Globus pallidus (tissue), 1 donor: ENCODE results near the gene TCF7L1.

Source experiments
- DNase-seq: peaks from one replicate; pipeline ENCODE4 v3.0.0-alpha.2; 2015; ENCODE audit warnings: low spot score

The TCF7L1 gene

DNA sequence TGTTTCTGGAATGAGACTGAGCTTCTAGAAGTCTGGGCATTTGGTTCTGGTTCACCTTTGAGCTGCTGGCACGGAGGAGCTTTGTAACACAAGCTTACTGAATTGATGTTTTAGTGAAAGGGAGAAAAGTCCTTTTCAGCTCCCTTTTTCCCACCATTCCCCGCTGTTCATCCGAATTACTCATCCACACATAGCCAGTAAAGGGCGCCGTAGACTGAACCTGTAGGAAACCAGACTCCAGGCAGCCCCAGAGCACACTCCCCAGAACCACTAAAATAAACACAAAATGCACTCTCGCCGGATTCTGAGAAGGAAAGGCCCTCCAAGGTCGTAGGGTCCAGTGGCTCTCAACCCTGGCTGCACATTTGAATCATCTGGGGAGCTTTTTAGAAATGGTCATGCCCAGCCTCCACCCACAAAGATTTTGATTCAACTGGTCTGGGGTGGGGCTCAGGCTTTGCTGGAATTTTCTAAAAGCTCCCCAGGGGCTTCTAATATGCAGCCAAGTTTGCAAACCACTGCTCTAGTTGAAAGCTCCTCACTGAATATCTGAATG lies 29.6 kb downstream of the TCF7L1 start:
- no peak for DNase-seq

DNA sequence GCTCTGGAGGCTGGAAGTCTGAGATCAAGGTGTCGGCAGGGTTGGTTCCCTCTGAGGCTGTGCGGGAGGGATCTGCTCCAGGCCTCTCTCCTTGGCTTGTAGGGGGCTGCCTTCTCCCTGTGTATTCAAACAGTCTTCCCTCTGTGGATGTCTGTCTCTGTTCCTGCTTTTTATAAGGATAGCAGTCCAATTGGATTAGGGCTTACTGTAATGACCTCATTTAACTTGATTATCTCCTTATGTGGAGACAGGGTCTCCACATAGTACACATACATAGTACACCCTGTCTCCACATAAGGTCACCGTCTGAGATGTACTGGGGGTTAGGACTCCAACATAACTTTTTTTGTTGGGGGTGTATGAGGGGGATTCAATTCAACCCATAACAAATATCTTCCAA lies 30.5 kb downstream of the TCF7L1 start:
- DNase-seq, result no peak

DNA sequence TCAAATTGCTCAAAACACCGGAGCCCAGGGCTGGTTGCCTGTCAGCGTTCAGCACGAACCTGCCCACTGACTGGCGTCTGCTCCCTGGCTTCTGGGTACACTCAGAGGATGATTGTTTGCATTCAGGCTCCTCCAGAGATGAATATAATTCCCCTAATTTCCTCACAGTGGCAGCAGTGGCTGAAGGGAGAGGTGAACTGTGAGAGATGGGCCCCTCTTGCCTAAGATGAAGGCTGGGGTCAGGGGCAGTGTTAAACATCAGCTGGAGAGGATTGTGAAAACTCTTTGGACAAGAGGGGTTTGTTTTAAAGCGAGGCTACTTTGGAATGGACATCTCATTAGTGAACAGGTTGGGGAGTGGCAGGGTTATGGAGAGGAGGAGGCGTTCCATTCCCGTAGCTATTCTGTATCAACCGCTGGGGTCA lies 31.0 kb downstream of the TCF7L1 start:
- no peak for DNase-seq

DNA sequence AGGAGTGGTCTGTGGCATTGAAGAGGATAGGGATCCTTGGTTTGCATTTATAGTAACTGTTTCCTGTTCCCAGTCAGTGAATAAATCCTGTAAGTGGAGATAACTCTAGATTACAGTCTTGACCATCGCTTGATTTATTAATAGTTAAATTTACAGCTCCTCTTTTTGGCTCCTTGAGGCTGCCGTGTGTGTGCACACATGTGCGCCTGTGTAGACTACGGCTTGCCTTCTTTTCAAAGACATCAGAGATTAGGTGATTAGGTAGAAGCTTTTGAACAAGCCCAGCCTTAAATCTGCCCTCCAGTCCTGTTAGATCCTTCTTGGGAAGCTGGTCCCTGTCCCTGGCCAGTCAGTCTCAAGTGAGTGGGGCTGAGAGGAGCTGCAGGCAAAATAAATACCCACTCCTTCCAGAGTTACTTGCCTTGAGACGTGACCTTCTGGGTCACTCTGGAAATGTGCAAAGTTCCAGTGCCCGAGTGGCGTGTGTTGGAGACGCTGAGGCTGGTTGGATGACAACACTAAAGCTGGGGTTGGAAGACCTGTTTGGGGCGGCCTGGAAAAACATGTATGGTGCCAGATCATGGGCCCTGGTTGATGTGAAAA lies 32.0 kb downstream of the TCF7L1 start:
- DNase-seq, result no peak

DNA sequence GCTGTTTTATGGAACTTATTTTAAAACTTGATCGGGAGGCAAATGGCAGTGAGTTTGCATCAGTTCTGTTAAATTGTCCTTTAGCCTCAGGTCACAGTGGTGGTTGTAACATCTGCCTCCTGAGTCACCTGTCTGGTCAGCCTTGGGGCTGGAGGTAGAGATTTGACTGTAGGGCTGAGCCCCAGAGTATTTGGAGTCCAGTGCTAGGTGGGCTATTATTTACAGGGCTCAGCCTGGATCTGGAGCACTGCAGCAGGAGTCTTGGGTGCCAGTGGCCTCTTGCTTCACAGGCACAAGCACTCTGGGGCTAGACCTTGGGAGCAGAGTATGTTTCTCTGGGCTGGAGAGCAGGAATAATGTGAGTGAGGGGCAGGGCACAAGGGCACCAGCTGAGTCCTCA lies 32.8 kb downstream of the TCF7L1 start:
- no peak for DNase-seq

DNA sequence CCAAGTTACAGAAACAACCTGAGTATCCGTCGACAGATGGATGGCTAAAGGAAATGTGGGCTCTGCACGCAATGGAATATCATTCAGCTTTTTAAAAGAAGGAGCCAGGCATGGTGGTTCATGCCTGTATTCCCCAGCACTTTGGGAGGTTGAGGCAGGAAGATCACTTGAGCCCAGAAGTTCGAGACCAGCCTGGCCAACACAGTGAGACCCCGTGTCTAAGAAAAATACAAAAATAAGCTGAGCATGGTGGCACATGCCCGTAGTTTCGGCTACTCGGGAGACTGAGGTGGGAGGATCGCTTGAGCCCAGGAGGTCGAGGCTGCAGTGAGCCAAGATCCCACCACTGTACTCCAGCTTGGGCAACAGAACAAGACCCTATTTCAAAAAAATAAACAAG lies 34.3 kb downstream of the TCF7L1 start:
- no peak for DNase-seq

DNA sequence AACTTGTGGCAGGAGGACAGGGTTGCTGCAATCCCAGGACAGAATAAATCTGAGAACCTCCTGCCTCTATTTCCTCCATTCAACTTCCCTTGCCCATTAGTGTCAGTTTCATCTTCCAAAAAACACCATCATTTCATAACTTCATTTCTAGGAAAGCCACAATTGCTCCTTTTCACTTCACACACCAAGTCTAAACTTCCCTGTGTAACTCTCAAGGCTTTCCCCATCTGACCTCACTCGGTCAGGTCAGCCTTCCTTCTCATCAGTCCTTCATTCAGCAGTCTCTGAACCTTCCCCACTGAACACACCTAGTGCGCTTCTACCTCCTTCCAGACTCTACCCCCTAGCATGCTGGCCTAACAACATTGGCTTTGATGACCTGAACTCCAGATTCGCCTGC lies 35.8 kb downstream of the TCF7L1 start:
- DNase-seq, result no peak

DNA sequence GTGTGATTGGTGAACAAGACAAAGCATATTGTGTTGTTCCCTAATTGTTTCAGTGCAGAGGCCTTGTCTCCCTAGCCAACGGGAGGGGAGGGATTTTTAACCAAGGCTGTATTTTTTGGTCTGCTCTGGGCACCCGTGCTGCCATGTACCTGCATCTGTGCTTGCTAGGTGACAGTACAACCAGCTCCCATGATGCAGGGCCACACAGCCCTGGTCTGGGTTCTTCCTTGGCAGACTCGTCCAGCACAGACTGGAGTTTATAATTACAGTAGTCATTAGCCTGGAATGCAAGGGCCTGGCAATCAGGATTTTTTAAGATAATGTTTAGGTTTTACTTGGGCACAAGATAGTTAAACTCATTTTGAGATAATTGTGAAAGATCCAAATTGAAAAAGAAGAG lies 36.4 kb downstream of the TCF7L1 start:
- DNase-seq, result no peak

DNA sequence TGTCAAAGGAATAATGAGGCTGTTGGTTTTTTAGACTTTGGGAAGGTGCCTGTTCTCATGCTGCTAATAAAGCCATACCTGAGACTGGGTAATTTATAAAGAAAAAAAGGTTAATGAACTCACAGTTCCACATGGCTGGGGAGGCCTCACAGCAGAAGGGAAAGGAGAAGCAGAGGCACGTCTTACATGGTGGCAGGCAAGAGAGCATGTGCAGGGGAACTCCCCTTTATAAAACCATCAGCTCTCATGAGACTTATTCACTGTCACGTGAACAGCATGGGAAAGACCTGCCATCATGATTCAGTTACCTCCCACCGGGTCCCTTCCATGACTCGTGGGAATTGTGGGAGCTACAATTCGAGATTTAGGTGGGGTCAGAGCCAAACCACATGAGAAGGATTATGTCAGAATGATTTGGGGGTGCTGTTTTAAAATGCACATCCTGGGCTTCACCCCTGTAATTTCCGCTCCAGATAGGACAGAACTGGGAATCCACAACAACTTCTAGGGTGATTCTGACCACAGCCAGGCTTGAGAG lies 37.8 kb downstream of the TCF7L1 start:
- no peak for DNase-seq

DNA sequence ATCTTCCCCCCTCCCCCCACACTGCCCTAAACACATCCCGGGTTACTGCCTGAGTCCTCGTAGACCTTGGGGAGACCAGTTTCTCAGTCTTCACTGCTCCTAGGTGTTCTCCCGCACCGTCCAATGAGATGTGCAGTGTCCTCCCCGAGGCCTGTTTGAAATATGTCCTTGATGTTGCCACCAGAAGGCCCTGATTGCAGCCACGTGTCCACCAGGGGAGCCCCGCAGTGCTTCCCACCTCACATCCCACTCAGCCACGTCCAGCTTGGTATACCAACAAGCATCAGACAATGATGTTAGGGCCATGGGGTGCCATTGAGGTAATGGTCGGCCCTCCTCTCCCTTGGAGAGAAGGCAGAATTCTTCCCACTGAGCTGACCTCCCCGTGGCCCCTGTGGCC lies 38.7 kb downstream of the TCF7L1 start:
- no peak for DNase-seq

DNA sequence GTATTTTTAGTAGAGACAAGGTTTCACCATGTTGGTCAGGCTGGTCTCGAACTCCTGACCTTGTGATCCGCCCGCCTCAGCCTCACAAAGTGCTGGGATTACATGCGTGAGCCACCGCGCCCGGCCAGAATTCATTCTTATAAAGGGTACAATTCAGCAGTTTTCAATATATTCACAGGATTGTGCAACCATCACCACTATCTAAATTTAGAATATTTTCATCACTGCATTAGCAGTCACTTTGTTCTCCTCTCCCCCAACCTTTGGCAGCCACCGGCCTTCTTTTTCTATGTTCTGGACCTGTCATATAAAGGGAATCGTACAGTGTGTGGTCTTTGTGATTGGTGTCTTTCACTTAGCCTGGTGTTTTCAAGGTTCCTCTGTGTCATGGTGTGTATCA lies 40.7 kb downstream of the TCF7L1 start:
- DNase-seq, result no peak

DNA sequence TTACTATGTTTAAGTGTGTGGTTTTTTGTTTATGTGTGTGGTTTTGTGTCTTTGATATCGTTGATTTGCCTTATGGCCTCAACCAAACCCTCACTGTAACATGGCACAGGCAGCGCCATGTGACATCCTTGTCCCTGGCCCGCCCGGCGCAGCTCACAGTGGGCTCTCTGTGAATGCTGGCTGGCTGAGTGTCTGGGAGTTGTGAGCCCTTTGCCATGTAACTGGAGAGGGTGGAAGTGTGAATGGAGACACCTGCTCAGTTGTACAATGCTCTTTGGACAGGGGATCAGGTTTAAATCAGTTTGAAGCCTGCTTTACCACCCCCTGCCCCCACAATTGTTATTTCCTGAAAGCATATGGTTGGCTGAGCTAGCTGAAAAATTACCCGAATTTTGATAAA lies 41.8 kb downstream of the TCF7L1 start:
- DNase-seq, result no peak

DNA sequence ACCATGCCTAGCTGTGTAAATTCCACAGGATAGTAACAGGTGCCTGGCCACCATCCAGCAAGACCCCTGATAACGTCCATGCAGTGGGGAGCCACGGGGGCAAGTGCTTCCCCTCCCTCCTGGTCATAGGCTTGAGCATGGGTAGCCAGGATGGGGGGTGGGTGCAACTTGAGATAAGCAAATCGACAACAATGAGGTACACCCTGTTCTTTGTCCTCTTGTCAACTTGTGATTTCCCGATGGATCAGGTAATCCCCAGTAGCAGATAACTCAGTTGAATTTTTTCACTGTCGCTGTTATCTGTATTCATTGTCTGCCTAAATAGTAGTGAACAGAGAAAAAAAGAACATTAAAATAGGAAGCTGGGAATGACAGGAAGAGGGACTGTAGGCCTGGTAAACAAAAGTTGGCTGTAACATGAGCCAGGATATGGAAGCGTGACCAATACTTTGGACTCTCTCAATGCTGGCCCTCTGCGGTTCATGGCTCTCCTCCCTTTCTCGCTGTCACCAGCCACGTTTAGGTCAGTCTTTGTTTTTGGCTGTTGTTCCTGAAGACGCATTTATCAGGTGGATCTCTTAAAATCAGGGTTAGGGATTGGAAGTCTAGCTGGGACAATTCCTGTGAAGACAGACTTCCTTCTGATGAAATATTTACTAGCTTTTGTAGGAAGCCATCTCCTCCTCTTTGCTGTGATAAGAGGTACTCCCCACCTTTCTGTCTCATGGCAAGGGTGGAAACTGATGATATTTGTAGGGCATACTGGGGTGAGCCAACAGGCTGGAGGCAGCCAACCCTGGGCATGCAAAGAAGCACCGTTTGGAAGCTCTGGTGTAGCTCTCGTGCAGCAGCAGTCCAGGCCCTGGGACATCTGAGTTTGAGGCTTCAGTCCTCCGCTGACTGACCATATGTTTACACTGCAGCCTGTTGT lies 42.4 kb downstream of the TCF7L1 start:
- DNase-seq, result no peak

DNA sequence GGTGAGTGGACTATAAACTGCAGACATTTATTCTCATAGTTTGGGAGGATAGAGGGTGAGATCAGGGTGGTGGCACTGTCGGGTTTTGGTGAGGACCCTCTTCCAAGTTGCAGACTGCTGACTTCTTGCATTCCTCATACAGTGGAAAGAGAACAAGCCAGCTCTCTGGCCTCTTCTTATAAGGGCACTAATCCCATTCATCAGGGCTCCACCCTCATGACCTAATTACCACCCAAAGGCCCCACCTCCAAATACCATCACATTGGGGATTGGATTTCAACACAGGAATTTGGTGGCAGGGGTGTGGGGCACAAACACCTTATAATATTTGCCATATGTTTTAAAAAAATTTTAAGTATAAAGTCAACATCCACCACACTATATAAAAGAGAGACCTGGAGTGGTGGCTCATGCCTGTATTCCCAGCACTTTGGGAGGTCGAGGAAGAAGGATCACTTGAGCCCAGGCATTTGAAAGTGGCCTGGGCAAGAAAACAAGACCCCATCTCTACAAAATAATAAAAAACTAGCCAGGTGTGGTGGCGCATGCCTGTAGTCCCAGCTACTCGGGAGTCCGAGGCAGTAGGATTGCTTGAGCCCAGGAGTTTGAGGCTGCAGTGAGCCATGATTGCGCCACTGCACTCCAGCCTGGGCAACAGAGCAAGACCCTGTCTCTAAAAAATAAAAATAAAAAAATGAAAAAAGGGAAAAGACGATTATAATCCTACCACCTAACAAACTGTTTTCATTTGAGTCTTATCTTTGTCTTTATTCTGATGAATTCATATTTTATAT lies 44.0 kb downstream of the TCF7L1 start:
- DNase-seq, result no peak

DNA sequence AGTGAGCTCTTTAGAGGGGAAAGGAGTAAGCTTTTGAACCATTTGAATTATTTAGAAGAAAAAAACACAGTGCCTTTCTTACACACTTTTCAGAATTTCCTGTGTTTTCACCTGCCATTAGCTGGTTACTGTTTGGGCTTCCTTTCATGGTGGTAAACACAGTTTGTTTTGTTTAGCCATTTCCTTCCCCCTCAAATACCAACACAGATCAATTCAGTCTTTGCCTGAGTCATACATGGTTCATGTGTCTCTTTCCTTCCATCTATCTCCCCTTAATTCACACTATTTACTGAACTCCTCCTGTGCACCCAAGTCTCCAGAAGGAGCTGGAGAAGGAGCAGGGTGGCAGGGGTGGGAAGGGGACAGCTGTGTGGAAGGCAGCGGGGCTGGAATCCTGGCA lies 45.0 kb downstream of the TCF7L1 start:
- DNase-seq, result no peak

DNA sequence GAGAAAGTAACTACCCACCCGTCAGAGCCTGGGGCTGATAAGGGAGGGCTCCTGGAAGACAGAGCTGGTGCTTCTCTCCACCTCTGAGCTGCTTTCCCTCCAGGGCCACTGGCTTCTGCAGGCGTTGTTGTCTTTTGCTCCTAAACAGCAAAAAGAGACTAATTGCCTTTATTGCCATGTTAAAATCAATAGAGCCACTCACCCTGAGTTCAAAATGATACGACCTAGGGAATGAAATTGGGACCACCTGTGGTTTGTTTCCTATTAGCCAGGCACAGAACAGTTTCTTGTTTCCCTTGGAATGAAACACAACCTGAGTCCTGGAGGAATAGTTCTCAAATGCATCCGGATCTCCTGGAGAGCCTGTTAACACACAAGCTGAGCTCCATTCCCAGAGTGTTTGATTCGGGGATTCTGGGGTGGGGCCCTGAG lies 45.8 kb downstream of the TCF7L1 start:
- DNase-seq, result no peak

DNA sequence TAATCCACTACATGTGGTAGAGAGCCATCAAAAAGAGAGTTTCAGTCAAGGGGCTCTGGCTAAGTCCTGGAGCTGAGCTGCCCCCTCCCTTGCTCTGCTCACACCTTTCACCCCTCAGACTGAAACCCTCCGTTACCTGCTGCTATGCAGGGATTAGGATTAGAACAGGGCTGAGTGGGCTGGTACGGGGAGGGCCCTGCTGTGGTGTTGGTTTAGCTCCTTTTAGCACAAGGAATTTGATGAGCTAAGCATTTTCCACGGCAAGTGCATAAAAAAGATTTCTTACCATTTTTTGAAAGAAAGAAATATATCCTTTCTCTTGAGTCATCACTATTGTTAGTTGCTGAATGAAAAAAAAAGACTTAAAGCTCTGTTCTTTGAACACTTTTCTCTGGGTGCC lies 46.3 kb downstream of the TCF7L1 start:
- DNase-seq, result no peak

DNA sequence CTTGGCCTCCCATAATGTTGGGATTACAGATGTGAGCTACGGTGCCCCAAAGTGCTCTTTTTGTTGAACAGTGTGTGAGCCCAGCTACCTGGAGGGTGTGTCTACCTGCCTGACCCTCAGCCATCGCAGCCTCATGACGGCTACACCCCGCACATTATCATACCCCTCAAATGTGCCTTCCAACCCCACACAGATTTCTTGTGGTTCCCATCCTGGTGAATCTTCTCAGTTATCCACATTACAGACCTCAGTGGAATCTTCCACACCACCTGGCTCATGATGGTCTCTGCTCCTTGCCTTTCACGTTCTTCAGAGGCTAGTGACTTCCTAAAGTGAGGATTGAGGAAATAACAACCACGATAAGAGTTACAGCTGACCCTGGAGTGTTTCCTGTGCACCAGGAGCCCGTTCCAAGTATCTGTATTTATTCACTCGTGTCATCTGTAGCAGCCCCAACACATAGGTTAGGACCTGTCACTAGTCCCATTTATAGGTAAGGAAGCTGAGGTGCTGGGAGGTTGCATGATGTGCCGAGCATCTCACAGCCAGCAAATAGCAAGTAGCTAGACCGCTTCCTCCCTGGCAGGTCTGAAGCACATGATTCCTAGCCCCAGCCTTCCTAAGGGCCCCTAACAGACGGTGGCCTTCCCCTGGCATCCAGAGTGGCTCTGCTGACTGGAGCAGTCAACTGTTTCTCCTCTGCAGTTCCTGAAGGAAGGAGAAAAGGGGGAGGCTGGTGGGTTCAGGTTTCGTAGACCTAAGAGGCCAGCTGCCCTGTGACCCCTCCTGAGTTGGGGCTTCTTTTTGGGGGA lies 47.3 kb downstream of the TCF7L1 start:
- no peak for DNase-seq

DNA sequence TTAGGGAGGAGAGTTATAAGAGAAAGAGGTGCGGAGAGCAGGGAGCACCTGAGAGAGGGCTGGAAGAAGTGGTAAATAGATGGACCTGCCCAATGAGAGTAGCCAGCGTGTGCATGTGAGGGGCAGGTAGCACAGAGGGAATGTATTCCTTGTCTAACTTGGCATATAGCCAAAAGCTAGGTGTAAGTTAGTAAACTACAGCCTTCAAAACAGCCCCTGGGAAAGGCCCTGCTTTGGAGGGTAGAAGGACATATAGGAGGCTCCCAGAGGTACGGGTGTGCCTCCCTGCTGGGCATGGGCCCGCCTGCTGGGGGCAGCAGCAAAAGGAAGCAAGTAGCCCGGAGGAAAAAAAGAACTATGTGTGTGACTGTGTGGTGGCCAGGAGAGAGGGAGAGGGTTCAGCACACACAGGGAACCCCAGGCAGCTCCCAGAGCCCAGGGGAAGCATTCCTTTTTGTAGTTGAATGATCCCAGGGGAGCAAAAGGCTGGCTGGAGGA lies 48.0 kb downstream of the TCF7L1 start:
- DNase-seq, result no peak

DNA sequence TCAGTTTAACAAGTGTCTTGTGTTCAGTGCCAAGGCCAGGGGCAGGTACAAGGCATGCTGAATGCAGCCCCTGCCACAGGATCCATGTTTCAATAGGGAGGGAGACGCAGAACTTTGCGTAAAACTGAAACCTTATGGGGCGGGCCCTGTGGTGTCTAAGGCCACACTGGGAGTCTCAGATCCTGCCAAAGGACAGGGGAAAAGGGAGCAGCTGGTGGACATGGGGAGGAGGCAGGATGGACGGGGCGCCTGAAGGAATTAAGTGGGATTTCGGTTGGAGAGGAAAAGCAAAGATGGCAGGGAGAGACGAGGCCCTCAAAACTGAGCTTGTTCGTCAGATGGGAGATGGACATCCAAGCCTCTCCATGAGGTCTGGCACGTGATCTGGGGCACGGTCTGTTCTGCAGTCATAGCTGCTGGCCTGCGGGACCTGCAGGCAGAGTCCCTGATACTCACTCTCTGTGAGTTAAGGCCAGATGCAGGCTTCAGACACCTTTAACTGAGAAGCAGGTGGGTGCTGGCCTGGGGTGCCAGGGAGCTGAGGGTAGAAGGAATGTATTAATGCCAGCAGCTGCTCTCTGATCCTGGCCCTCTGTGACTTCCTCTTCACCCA lies 48.8 kb downstream of the TCF7L1 start:
- no peak for DNase-seq

DNA sequence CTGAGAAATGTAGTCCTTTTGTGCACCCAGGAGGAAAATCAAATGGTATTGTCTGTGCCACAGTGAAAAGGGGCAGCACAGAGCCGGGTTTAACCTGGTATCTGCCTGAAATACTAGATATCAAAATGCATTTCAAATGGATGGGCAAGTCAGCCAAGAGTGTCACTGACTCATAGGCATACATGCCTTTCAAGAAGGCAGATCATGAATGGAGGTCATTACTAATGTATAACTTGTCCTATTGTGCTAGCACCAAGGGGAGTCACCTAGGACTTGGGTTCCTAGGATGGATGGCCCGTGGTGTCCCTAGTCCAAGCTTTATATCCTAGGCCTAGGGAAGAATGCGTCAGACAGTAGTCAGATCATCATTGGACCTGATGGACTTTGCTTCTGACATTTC lies 49.9 kb downstream of the TCF7L1 start:
- DNase-seq, result no peak
